Stimulated activated naive B cell treated with anti-CD40 and anti-IgM and Interleukin-4, amounts not matched to agents 10 μg/mL and 1 μg/mL and 100 μg/mL, for 72 hours (primary cell): Measurements from ENCODE around the gene GPX4.
"Not testable (repeated sequence)": the region's sequence is repeated elsewhere in the genome, so short reads cannot be mapped to it uniquely, and the experiment has no call there.

ENCODE experiments used
- ATAC-seq, 2 donors: fragments of 150-1000 bp; cut with Tn5 transposase; replicated peaks; 2 replicates each; pipeline ENCODE4 v1.10.0; 2021; ENCODE audit warnings: moderate library complexity in 1 of 2
- DNase-seq: peaks from one replicate; pipeline ENCODE4 v3.0.0; 2021
- H3K27ac Mint-ChIP-seq: one replicate; pipeline ENCODE4 v1.8.0; 2022; ENCODE audit warnings: mild to moderate bottlenecking, mixed read lengths
- H3K27me3 Mint-ChIP-seq, 2 donors: one replicate each; pipeline ENCODE4 v1.8.0; 2022; ENCODE audit warnings: mixed read lengths in 2 of 2
- H3K36me3 Mint-ChIP-seq, 2 donors: one replicate each; pipeline ENCODE4 v1.8.0; 2022; ENCODE audit warnings: mixed read lengths in 2 of 2, mild to moderate bottlenecking in 1 of 2
- H3K4me1 Mint-ChIP-seq, 2 donors: one replicate each; pipeline ENCODE4 v1.8.0; 2022; ENCODE audit warnings: mixed read lengths in 2 of 2, mild to moderate bottlenecking in 1 of 2
- H3K4me3 Mint-ChIP-seq, 2 donors: one replicate each; pipeline ENCODE4 v1.8.0; 2022; ENCODE audit warnings: mild to moderate bottlenecking in 2 of 2, mixed read lengths in 2 of 2, moderate library complexity in 1 of 2
- H3K9me3 Mint-ChIP-seq, 2 donors: one replicate each; pipeline ENCODE4 v1.8.0; 2022; ENCODE audit warnings: mixed read lengths in 2 of 2, mild to moderate bottlenecking in 1 of 2

GPX4 gene

DNA sequence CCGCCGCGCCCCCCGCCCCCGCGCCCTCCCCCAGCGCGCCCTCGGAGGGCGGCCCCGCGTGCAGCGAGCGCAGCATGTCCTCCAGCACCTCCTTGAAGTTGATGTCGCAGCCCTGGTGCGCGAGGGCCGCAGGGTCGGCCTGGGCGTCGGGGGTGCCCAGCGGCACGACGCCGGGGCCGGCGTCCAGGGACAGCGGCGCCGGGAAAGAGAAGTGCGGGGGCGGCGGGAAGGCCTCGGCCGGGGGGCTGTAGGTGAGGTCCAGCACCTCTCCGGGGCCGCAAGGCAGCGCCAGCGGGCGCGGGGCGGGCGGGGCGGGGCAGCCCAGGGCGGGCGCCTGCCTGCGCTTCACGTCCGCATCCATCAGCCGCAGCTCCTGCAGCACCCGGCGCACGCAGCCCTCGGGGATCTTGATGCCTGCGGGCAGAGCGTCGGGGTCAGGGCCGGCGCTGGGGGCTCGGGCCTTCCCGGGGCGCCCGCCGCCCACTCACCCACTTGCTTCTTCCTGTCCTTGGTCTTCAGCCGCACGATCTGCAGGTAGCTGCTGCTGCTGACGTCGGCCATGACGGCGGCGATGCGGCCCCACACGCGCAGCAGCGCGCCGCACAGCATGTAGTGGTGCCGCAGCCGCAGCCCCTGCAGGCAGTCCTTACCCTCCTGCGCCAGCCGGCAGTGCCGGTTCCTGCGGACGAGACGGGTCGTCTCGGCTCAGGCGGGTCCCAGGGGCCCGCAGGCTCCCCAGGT, 4.7 kb downstream of the GPX4 start:
- Mint-ChIP-seq H3K36me3 (peaks cover 15 to 20% of the 10 kb centered on the region in 2 donors), H3K27me3 (no peaks in the 10 kb centered on the region), H3K4me1 (peaks cover 3 to 24% of the 10 kb centered on the region in 2 donors), H3K9me3 (no peaks in the 10 kb centered on the region), H3K4me3 (no peak overlapping the region), H3K27ac (no peak overlapping the region)
- DNase-seq (no peak), ATAC-seq (no peak)

DNA sequence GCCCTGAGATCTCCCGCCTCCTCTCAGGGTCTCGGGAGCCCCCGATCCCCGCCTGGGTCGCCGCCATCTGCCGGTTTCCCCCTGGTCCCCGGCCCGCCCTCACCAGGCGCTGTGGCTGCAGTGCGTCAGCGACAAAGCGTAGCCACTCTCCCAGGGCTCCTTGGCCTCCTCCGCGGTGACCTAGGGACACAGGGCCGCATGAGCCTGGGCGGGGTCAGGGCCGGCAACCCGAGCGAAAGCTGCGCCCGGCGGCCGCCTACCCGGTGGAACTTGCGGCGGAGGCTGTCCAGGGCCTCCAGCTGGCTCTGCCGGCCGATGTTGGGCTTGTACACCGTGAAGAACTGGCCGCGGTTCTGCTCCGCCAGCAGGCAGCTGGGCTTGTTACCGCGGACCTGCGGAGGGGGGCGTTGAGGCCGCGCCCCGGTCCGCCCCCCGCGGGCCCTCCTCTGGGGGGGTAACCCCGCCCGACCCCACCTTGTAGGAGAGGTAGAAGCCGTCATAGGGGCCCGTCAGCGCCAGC, 5.3 kb downstream of the GPX4 start:
- peaks cover 15 to 21% of the 10 kb centered on the region in 2 donors for H3K36me3 Mint-ChIP-seq

DNA sequence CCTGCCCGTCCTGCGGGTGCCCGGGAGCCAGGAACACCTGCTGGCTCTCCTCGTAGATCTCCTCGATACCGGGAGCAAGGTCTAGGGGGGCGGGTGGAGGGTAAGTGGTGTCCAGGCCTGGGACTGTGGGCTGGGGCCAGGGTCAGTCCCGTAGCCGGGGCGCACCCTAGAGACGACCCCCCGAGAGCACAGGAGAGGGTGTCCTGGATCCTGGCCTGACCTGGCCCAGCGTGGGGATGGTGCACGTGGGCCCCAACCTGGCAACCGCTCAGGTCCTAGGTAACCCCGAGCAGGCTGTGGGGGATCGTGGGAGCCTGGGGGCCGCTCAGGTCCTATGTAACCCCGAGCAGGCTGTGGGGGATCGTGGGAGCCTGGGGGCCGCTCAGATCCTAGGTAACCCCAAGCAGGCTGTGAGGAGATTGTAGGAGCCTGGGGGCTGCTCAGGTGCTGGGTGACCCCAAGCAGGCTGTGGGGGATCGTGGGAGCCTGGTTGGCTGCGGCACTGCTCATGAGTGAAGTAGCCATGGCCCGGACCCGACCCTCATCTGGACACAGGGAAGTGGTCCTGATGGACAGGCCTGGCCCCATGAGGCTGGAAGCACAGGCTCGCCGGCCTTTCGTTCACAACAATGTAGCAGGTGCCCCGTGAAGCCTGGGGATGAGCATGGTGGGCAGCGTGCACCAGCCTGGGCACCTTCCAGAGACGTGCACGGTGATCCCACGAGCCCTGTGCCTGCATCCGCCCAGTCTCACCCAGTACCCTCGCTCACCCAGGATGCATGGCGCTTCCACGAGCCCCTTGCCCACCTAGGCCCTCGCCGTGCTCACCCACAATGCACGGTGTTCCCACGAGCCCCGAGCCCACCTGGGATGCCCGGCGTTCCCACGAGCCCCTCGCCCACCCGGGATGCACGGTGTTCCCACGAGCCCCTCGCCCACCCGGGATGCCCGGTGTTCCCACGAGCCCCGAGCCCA, 6.2 kb downstream of the GPX4 start:
- Mint-ChIP-seq H3K27ac (no peak overlapping the region), H3K4me1 (peaks cover 4 to 26% of the 10 kb centered on the region in 2 donors), H3K4me3 (no peak overlapping the region)

More for the DNA sequence above, 5.3 kb downstream of the GPX4 start:
- no peak overlapping the region for H3K4me3 Mint-ChIP-seq
- no peaks in the 10 kb centered on the region for H3K27me3 Mint-ChIP-seq
- no peak for DNase-seq
- H3K9me3 Mint-ChIP-seq = no peaks in the 10 kb centered on the region
- peaks cover 4 to 26% of the 10 kb centered on the region in 2 donors for H3K4me1 Mint-ChIP-seq
- peak overlapping the region; percentile 20 for H3K27ac Mint-ChIP-seq
- ATAC-seq = no peak

DNA sequence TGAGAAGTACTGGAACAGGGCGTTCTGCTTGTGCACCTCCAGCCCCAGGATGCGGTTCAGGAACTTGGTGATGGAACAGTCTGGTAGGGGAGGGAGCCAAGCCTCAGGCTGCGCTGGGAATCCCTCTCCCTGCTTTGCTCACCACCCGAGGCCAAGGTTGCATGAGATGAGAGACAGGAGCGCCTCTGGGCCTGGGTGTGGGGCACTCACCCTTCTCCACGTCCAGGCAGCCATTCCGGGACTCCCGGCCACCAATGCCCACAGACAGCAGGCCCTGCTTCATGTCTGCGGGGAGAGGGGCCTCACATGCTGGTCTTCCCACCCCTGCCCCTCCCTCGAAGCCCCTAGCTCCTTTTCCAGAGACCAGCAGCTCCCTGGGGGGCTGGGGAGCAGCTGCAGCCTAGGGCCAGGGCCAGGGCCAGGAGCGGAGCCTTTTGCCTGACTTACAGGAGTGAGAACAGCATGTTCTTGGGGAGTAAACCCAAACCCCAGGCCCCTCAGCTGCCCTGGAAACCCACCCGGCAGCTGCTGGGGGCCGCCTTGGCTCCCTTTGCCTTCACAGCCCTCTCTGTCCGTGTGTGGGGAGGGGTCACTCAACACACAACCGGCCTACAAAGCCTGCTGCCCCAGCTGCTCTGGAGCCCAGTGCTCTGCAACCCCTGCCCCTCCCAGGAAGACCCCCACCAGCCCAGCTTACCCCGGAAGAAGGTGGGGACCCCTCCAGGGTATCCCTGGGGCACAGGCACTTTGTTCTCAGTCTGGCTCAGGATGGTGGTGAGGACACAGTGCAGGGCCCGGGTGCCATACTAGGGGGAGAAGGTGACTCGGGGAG, 7.2 kb downstream of the GPX4 start:
- ATAC-seq (no peak), DNase-seq (no peak)
- Mint-ChIP-seq H3K4me1 (peaks cover 1 to 20% of the 10 kb centered on the region in 2 donors), H3K9me3 (no peaks in the 10 kb centered on the region), H3K4me3 (no peak overlapping the region), H3K27me3 (no peaks in the 10 kb centered on the region), H3K27ac (peak overlapping the region; percentile 5), H3K36me3 (peaks cover 8 to 23% of the 10 kb centered on the region in 2 donors)

More for the DNA sequence above, 6.2 kb downstream of the GPX4 start:
- H3K9me3 Mint-ChIP-seq = no peaks in the 10 kb centered on the region
- peaks cover 14 to 24% of the 10 kb centered on the region in 2 donors for H3K36me3 Mint-ChIP-seq
- no peak for DNase-seq
- no peaks in the 10 kb centered on the region for H3K27me3 Mint-ChIP-seq
- ATAC-seq = no peak

DNA sequence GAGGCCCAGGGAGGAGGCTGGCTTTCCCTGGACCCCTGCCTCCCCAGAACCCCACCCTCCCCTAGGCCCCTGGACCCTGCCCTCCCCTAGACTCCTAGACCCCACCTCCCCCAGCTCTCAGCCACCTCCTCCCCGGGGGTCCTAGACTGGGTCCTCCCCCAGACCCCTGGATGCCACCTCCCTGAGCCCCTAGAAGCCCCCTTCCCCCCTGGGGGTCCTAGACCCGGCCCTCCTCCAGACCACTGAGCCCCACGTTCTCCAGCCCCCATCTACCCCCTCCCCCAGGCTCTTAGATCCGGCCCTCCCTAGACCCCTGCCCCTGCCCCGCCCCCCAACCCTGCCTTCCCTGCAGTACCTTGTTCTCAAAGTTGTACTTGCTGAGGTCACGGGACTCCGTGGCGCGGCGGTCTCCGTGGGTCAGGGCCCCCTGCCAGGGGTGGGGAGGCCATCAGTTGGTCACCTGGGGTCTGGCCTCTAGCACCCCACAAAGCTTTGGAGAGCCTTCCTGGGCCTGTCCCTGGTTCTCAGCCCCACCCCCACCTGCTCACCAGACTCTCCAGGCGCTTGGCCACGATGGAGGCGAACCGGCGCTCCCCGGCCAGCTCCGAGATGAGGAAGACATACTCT, 8.0 kb downstream of the GPX4 start:
- H3K9me3 Mint-ChIP-seq = no peaks in the 10 kb centered on the region
- H3K27me3 Mint-ChIP-seq = no peaks in the 10 kb centered on the region
- H3K27ac Mint-ChIP-seq = peak overlapping the region; percentile 31
- peaks cover 1 to 15% of the 10 kb centered on the region in 2 donors for H3K4me1 Mint-ChIP-seq
- H3K36me3 Mint-ChIP-seq = peaks cover 3 to 21% of the 10 kb centered on the region in 2 donors
- ATAC-seq = no peak
- no peak for DNase-seq
- H3K4me3 Mint-ChIP-seq = no peak overlapping the region

DNA sequence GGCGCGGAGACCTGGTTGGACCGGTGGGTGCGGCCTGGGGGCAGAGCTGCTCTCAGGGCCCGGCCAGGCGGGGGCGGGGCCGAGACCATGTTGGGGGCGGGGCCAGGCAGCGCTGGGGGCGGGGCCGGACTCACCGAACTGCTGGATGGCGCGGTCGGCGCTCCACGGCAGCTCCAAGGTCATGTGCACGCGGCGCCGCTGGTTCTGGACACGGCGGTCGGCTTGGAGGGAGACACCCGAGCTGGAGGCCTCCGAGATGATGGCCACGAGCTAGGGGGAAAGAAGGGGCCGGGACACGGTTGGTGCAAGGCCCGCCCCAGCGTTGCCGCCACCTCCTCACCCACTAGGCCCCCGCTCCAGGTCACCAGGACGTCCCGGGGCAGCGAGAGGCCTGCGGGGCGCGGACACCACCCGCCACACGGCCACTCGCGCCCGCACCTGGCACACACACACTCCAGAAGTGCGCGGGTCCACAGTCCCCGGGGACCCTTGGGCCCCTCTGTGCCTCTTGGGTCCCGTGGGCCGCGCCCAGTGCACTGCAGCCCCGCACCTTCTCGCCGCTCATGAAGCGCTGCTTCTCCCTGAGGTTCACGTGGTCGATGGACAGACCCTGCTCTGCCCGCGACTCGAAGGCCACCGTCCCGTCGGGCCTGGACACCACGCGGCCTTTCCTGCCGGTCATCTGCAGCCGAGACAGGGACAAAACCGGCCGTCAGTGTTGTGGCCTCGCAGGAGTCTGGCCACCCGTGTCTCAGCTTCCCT, 8.7 kb downstream of the GPX4 start:
- peaks cover 3 to 20% of the 10 kb centered on the region in 2 donors for H3K36me3 Mint-ChIP-seq
- H3K4me1 Mint-ChIP-seq = peaks cover 1 to 9% of the 10 kb centered on the region in 2 donors
- H3K9me3 Mint-ChIP-seq = no peaks in the 10 kb centered on the region
- DNase-seq = no peak
- H3K27me3 Mint-ChIP-seq = no peaks in the 10 kb centered on the region
- H3K4me3 Mint-ChIP-seq = no peak overlapping the region
- ATAC-seq = no peak
- H3K27ac Mint-ChIP-seq = no peak overlapping the region

DNA sequence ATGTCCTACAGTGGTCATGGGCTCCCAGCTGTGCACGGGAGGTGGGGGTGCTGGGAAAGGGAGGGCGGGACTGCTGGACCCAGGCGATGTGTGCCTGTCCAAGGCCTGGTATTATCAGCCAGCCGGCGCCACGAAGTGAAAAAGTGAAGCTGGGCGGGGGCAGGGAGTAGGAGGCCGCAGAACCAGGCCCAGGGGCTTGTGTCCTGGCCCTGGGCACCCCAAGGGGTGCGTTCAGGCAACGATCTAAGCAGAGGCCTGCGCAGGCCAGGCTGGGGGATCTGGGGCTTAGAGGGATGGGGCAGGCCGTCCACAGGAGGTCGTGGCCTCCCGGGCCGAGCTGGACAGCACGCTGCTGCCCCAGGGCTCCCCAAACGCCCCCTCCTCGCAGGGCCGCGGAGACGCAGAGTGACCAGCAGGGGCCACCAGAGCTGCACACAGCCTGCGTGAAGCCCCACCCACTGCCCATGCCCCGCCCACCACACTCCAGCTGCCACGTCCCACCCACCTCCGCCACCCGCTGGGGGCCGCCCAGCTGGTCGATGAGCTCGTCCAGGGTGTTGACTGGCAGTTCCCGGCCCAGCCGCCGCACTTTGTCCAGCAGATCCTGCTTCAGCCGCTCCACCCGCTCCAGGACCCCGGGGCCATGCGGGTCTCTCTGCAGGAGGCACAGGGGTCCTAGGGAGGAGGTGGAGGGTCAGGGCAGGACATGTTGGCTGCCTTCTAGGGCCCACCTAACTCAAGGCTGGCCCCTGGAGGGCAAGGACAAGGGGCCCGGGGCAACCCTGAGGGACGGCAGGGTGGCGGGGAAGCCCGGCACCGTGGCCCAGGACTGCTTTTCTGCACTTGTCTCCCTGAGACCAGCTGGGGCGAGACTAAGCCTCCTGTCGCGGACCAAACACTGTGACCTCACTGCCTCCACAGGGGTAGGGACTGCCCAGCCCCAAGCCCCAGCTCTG, 9.5 kb downstream of the GPX4 start:
- Mint-ChIP-seq H3K4me1 (peaks cover 1 to 9% of the 10 kb centered on the region in 2 donors), H3K36me3 (peaks cover 11 to 20% of the 10 kb centered on the region in 2 donors), H3K4me3 (no peak overlapping the region), H3K27me3 (no peaks in the 10 kb centered on the region), H3K9me3 (no peaks in the 10 kb centered on the region), H3K27ac (peak overlapping the region; percentile 47)
- peak; percentile 73 for DNase-seq
- peak; percentile 86 to 91 for ATAC-seq

DNA sequence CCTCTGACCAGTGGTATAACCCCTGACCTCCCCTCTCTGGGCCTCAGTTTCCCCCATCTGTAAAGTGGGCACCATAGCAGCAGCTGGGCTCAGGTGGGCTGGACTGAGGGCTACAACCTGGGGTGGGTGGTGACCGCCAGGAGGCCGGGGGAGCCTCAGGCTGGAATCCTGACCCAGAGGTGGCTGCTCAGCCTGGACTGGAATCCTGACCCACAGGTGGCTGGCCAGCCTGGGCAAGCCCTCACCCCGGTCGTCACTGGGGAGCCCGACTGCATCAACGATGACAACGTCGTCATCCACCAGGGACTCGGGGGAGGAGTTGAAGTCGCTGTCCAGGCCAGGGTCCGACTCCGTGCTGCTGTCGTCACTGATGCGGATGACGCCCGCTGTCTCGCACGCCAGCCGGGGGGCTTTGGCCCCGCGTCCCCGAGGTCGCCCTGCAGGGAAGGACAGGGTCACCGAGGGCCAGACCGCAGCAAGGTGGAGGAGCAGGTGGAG, 10.2 kb downstream of the GPX4 start:
- Mint-ChIP-seq H3K9me3 (no peaks in the 10 kb centered on the region), H3K4me1 (peaks cover 1 to 9% of the 10 kb centered on the region in 2 donors), H3K27me3 (no peaks in the 10 kb centered on the region), H3K4me3 (no peak overlapping the region), H3K27ac (no peak overlapping the region), H3K36me3 (peaks cover 19 to 23% of the 10 kb centered on the region in 2 donors)
- ATAC-seq (no peak), DNase-seq (no peak)

DNA sequence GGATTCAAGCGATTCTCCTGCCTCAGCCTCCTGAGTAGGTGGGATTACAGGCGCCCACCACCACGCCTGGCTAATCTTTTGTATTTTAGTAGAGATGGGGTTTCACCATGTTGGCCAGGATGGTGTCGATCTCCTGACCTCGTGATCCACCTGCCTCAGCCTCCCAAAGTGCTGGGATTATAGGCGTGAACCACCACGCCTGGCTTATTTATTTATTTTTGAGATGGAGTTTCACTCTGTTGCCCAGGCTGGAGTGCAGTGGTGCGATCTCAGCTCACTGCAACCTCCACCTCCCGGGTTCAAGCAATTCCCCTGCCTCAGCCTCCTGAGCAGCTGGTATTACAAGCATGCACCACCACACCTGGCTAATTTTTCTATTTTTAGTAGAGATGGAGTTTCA, 10.9 kb downstream of the GPX4 start:
- H3K4me3 Mint-ChIP-seq, H3K27me3 Mint-ChIP-seq, H3K9me3 Mint-ChIP-seq, H3K4me1 Mint-ChIP-seq, H3K27ac Mint-ChIP-seq, ATAC-seq, DNase-seq: not testable (repeated sequence)
- peaks cover 21 to 25% of the 10 kb centered on the region in 2 donors for H3K36me3 Mint-ChIP-seq

DNA sequence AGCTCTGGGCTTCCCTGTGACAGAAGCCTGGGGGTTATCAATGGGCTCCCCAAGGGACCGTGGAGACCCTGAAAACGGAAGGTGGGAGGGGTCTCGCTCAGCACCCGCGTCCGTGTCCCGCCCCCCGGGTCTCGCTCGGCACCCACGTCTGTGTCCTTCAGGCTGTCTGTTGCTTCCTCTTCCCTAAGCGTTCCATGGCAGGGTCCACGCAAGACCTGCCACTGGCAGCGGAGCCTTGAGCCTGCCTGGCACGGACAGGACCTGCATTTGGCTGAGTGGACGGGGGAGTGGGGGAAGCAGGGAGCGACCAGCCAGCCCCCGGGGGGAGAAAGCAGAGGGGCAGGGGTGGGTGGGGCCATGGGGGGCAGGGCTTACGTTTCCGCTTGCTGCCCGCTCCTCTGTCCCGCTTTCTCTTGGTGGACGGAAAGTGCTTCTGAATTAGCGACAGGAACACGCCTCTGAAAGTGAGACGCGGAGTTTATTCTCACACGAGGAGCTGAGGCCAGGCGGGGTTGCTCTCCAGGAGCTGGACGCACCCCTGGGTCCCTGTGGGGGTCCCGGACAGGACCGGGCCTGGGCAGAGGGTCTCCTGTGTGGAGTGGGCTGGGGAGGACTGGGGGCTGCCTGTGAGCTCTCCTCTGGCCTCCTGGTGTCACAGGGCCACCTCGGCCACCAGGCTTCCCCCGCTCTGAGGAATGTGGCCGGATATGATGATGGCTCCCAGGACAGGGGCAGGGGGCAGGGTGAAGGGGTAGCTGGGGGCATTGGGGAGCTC, 12.0 kb downstream of the GPX4 start:
- no peak overlapping the region for H3K4me3 Mint-ChIP-seq
- DNase-seq = no peak

More for the DNA sequence above, 12.0 kb downstream of the GPX4 start:
- H3K4me1 Mint-ChIP-seq = peaks cover 1 to 9% of the 10 kb centered on the region in 2 donors
- no peaks in the 10 kb centered on the region for H3K27me3 Mint-ChIP-seq
- ATAC-seq = no peak
- peaks cover 30 to 32% of the 10 kb centered on the region in 2 donors for H3K36me3 Mint-ChIP-seq
- no peak overlapping the region for H3K27ac Mint-ChIP-seq
- H3K9me3 Mint-ChIP-seq = no peaks in the 10 kb centered on the region
